HT-29 (cell line): Measurements from ENCODE around the gene NT5C2. TPM values are rescaled to one million over a fixed set of nuclear protein-coding genes. Genes with fewer than 3 reads are reported as not detected.

Experiments used
- DNase-seq: peaks from one replicate; pipeline ENCODE4 v3.0.0-alpha.2; 2015; ENCODE audit warnings: low spot score
- total RNA-seq: library from RNA; depleted of rRNA; stranded (reverse); fragments of >200 nt; shearing (Covaris generic); gene quantifications from 2 replicates; pipeline ENCODE4 v1.2.3, GENCODE V29; 2014

The NT5C2 gene
- total RNA-seq, 1 experiment from 2014 or later, result 35.2 TPM

DNA sequence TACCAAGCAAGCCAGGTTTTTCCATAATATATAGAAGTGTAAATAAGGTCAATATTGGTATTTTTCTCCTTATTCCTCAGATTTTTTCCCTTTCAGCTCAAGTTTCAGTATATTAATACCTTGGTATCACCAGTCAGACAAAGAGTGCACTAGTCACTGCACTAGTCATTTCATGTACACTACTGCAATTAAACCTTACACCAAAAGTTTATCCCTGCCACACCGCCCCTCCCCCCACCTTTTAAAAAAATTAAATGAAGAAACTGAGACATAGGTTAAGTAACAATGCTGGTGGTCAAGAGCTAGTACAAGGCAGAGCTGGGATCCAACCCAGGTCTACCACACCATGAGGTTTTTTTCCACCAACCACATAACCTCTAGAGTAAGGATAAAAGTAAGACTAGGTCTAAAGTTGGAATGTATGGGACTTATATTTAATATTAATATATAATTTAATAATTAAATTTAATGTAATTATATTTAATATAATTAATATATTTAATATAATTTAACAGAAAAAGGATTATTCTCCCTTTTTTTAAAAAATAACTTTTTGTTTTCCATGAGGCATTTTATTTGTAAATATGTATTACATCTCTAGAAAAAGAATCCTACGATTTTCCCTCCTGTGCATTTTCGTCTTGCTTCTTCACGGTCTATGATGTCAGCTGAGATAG lies 68.5 kb downstream of the NT5C2 start:
- DNase-seq, result no peak

GRCh38 chr10:103123282-103124024 lies 69.6 kb downstream of the NT5C2 start:
- no peak for DNase-seq

DNA sequence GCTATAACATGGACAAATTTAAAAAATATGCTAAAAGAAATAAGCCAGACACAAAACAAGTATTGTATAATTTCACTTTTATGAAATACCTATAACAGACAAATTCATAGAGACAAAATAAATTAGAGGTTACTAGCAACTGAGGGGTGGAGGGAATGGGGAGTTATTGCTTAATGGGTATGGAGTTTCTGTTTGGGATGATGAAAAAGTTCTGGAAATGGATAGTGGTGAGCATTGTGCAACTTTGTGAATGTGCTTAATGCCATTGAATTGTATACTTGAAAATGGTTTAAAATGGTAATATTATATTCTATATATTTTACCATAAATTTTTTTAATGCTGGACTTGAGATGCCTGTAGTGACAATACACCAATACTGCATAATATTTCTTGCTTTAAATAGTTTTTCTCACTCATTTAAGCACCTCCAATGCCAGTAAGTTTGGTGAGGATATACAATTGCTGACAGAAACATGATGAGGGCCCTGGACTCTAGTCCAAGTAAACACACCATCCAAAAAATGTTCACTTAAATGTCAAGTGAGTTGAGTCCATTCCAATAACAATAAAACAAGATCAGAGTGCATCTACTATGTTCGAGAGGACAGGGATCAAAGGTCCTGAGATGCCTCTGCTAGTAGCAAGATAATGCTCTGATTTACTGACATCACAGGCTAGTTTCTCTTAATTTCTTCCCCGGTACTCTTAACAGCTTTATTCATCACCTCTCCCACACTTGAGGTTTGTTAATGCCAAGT lies 71.9 kb downstream of the NT5C2 start:
- DNase-seq, result no peak

DNA sequence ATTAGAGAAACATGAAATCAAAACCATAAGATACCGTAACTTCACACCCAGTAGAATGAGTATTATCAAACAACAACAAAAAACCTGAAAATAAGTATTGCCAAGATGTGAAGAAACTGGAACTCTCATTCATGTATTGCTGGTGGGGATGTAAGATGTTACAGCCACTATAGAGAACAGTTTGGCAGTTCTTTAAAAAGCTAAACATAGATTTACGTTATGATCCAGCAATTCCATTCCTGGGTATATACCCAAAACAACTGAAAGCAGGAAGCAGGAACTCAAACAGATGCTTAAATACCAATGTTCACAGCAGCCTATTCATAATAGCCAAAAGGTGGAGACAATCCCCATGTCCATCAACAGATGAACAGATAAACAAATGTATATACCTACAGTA lies 72.5 kb downstream of the NT5C2 start:
- no peak for DNase-seq

- no peak for DNase-seq
These were observed 75.8 kb downstream of the NT5C2 start for GRCh38 chr10:103117247-103117646.

DNA sequence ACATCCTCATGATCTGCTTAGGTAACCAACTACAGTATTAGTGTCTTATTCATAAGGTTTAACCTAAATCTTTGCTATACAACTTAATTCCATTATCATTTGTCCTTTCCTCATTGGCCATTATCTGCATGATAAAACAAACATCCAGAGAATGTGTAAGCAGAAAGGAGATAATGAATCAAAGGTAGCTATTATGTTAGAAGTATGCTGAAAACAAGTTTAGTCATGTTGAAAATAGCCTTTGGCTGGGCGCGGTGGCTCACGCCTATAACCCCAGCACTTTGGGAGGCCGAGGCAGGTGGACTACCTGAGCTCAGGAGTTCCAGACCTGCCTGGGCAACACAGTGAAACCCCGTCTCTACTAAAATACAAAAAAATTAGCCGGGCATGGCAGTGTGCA lies 78.2 kb downstream of the NT5C2 start:
- DNase-seq, result no peak

GRCh38 chr10:103111918-103112877 lies 80.9 kb downstream of the NT5C2 start:
- no peak for DNase-seq

DNA sequence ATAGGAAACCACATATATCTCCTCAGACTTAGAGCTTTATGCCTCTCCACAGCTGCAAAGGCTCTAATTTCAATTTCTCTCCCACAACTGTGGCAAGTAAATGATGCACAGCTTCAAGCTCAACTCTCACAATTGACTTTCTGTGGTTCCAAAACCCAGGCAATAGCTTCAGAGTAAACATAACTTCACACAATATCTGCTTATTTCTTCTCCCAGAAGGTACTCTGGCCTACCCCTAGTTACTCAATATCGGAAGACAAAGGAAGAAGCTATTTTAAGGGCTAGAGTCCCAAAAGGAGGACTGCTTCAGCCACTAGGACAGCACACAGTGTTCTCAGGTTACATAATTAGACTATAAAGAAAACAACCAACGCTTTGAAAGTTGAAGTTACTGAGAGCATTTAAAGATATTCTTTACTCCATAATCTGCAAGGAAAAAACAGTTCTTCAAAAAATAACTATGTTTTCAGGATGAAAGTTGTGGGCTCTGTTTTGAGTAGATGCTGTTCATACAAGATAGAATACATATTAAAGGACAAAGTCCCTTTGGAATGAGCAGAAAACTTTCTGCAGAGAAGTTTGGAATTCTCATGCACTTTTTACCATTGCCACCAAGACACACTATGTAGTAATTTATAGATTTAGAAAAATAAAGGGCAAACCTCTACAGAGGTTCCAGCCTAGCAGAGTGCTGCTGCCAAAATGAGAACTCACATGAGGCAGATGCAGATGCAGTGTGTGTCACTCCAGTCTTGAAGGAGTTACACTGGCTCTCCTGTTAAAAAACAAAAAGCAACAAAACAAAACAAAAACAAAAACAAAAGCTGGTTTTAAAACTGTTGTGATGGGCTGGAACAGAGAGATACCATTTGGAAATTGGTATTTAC lies 81.8 kb downstream of the NT5C2 start:
- no peak for DNase-seq

- DNase-seq, result no peak
These were observed 82.7 kb downstream of the NT5C2 start for GRCh38 chr10:103110407-103110806.

DNA sequence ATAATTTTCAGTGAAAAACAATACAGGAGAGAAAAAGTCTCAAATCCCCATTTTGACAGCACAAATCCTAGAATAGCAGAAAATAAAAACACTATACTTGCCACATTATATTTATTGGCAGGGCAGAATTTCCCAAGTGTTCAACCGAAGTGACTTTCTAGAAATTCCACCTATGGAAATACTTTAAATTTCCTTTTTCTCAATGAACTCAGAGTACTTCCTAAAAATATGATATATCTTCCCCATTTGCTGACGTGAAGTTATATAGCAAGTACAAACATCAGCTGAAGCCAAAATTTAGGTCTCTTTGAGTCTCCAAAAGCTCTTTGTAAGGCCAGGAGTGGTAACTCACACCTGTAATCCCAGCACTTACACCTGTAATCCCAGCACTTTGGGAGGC lies 83.3 kb downstream of the NT5C2 start:
- DNase-seq, result no peak

GRCh38 chr10:103106539-103106938 lies 86.5 kb downstream of the NT5C2 start:
- no peak for DNase-seq

DNA sequence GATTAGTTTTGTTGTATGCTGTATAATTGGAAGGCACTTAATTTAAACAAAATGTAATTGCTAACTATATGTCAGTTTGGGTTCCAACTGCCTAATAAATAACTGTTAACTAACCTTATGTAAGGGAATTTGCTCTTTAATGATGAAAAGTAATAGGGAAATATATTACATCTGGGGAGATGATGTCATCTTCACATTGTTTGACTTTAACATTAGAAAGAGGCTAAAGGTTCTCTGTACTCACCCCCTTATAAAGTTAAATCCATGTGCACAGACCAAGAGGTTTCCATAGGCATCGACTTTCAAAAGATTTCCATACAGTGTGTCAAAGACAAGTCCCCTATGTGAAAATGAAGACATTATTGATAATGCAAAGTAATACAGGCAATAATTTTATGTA lies 87.6 kb downstream of the NT5C2 start:
- DNase-seq, result no peak

DNA sequence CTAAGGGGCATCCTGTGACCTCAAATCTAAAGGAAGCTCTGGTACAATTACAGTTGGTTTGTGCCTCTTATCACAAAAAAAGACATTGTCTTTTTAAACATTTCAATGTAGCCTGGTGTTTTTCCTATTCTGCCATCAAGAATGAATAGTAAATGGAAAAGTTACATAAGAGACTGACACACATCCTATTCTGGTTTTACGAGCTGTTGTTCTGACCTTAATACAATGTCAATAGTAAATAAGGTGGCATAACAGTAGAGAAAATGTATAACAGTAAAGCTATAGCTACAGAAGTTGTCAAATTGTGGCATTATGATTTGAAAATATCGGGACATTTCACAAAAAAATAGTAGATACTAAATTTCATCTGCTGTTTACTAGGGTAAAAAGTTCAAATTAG lies 88.4 kb downstream of the NT5C2 start:
- no peak for DNase-seq

GRCh38 chr10:103103989-103104388 lies 89.1 kb downstream of the NT5C2 start:
- no peak for DNase-seq

DNA sequence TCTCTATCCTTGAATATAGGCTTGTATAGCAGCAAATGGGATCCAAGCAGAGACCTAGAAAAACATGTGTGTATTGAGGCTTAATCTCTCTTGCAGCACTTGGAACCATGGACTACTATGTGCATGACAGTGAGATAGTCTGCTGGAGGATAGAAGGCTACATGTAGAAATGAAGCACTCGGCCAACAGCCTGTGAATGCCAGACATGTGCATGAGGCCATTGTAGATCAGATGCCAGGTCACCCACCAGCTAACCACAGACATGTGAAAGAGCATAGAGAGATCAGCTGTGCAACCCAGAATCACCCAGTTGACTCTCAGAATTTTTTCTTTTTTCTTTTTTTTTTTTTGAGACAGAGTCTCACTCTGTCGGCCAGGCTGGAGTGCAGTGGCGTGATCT lies 90.9 kb downstream of the NT5C2 start:
- no peak for DNase-seq

GRCh38 chr10:103100620-103101019 lies 92.5 kb downstream of the NT5C2 start:
- DNase-seq, result no peak

DNA sequence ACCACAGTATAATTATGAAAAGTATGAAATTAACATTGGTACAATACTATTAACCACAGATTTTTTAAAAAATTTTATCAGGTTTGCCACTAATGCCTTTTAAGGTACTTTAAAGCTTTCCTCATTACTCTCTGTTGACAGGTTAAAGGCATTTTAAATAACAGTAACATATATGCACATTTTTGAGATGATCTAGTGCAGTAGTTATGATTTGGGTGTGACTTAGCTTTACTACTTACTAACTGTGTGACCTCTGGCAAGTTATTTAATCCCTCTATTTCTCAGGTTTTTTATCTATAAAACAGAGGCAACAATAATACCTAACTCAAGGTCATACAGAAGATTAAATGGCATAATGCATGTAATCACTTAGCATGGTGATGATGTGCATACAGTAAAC lies 94.8 kb downstream of the NT5C2 start:
- DNase-seq, result no peak

- DNase-seq, result no peak
These were observed 96.9 kb downstream of the NT5C2 start for GRCh38 chr10:103096130-103096529.

DNA sequence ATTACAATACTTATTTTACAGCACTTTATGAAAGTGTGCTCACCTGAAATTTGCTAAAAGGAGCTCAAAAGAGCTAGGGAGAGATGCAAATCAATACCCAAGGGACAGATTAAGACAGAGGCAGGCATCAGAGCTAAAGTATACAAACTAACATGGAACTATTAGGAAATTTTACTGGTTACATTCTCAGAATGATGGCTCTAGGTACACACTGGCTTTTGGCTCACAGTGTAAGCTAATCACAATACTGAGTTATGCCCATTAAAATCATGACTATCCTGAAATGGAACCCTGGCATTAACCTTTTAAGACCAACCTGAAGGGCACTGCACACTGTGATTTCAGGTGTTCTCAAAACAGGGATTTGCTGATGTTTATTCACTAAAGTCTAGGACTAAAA lies 98.1 kb downstream of the NT5C2 start:
- no peak for DNase-seq

GRCh38 chr10:103090911-103091310 lies 102.2 kb downstream of the NT5C2 start:
- no peak for DNase-seq
